Measurements from ENCODE around the gene SNX2.
A peak's percentile ranks its signal among the peaks of the same experiment; 100 is the strongest.
"Not testable (repeated sequence)": the region's sequence is repeated elsewhere in the genome, so short reads cannot be mapped to it uniquely, and the experiment has no call there.

SNX2 gene

GRCh38 chr5:122845229-122846050 lies 70.6 kb downstream of the SNX2 start, which contains the start of gene SNX24:
SNX24 (plus strand) TSS chr5:122845613; CDS start chr5:122845634, 21 bp downstream.
- DNase-seq: peak; percentile 49

GRCh38 chr5:122846051-122846550 lies 71.2 kb downstream of the SNX2 start:
- DNase-seq: no peak

- no peak for DNase-seq
These were observed 72.8 kb downstream of the SNX2 start for GRCh38 chr5:122847687-122848081.

- DNase-seq: no peak
These were observed 74.9 kb downstream of the SNX2 start for GRCh38 chr5:122849771-122850170.

GRCh38 chr5:122857538-122857937 lies 82.7 kb downstream of the SNX2 start:
- DNase-seq: not testable (repeated sequence)

GRCh38 chr5:122858451-122858850 lies 83.6 kb downstream of the SNX2 start:
- no peak for DNase-seq

- DNase-seq: no peak
These were observed 88.4 kb downstream of the SNX2 start for GRCh38 chr5:122863240-122863639.

- no peak for DNase-seq
These were observed 88.8 kb downstream of the SNX2 start for GRCh38 chr5:122863721-122864120.

- DNase-seq: no peak
These were observed 89.5 kb downstream of the SNX2 start for GRCh38 chr5:122864400-122864799.

- no peak for DNase-seq
These were observed 90.0 kb downstream of the SNX2 start for GRCh38 chr5:122864842-122865241.

GRCh38 chr5:122870219-122870856 lies 95.5 kb downstream of the SNX2 start:
- no peak for DNase-seq

- DNase-seq: no peak
These were observed 96.8 kb downstream of the SNX2 start for GRCh38 chr5:122871661-122872060.

GRCh38 chr5:122874179-122874875 lies 99.4 kb downstream of the SNX2 start:
- no peak for DNase-seq

GRCh38 chr5:122877518-122877917 lies 102.6 kb downstream of the SNX2 start:
- DNase-seq: no peak

- DNase-seq: no peak
These were observed 104.2 kb downstream of the SNX2 start for GRCh38 chr5:122879076-122879475.

All from activated gamma-delta T cell (primary cell).